H1 (cell line): ENCODE measurements around the gene CD1D. TPM values are rescaled to one million over a fixed set of nuclear protein-coding genes. Genes with fewer than 3 reads are reported as not detected.

ENCODE experiments used
- CTCF ChIA-PET: fragments of 300-600 bp; sonication (Branson Sonifier 250); formaldehyde crosslinking; loops from one replicate; lab custom pipeline; 2021; ENCODE audit not compliant: partially characterized antibody; lab: Charles Lee
- POLR2A ChIA-PET: fragments of 300-600 bp; sonication (Branson Sonifier 250); formaldehyde crosslinking; loops from one replicate; lab custom pipeline; 2021; ENCODE audit warnings: inconsistent platforms; ENCODE audit not compliant: partially characterized antibody; lab: Charles Lee
- DNase-seq, 2 experiments: peaks; one replicate each; pipeline versions ENCODE4 v3.0.0 to v3.0.0-alpha.2; 2010 to 2022; ENCODE audit warnings: low spot score in 2 of 2, low read depth in 1 of 2, mixed read lengths in 1 of 2
- FAIRE-seq: peaks from 2 replicates; lab custom pipeline; 2011; peaks lifted over from hg19 to GRCh38; lab: Jason Lieb, UNC
- H2AFZ ChIP-seq: 2 replicates; pipeline ENCODE4 v1.8.1; 2012; ENCODE audit warnings: low read length, inconsistent platforms
- H2AK5ac ChIP-seq: 2 replicates; pipeline ENCODE4 v1.6.1; 2013; ENCODE audit warnings: low read depth, low read length
- H2BK120ac ChIP-seq: replicated peaks from 2 replicates; pipeline ENCODE3; 2013; ENCODE audit warnings: low read depth, low read length, inconsistent platforms
- H2BK12ac ChIP-seq: 2 replicates; pipeline ENCODE4 v1.6.1; 2013; ENCODE audit warnings: low read depth, low read length
- H2BK15ac ChIP-seq: 2 replicates; pipeline ENCODE4 v1.6.1; 2013; ENCODE audit warnings: low read length
- H2BK20ac ChIP-seq: 2 replicates; pipeline ENCODE4 v1.6.1; 2013; ENCODE audit warnings: low read length
- H2BK5ac ChIP-seq: 2 replicates; pipeline ENCODE4 v1.6.1; 2013; ENCODE audit warnings: low read depth, low read length
- H3K14ac ChIP-seq: 2 replicates; pipeline ENCODE4 v1.6.1; 2013; ENCODE audit warnings: inconsistent platforms; ENCODE audit not compliant: insufficient read length
- H3K18ac ChIP-seq: 2 replicates; pipeline ENCODE4 v1.6.1; 2013; ENCODE audit warnings: low read length; ENCODE audit errors: extremely low read depth
- H3K23ac ChIP-seq: 2 replicates; pipeline ENCODE4 v1.6.1; 2013; ENCODE audit warnings: inconsistent platforms; ENCODE audit not compliant: insufficient read length
- H3K23me2 ChIP-seq: 2 replicates; pipeline ENCODE4 v1.6.1; 2013; ENCODE audit warnings: low read depth, low read length
- H3K27ac ChIP-seq: 2 replicates; pipeline ENCODE4 v1.6.1; 2011; ENCODE audit warnings: low read depth, low read length, inconsistent platforms
- H3K27me3 ChIP-seq, 4 experiments: replicated peaks in 1 of 4; 1 replicate in 1 of 4; 2 replicates in 3 of 4; pipeline versions ENCODE4 v1.6.1 to v1.8.1; 2011 to 2013; ENCODE audit warnings: low read length in 3 of 4, mild to moderate bottlenecking in 3 of 4, inconsistent platforms in 2 of 4, mixed read lengths in 2 of 4, moderate library complexity in 1 of 4; ENCODE audit not compliant: control insufficient read depth in 3 of 4, insufficient read depth in 3 of 4; ENCODE audit errors: extremely low read depth in 1 of 4
- H3K36me3 ChIP-seq, 4 experiments: 2 replicates each; pipeline versions ENCODE4 v1.6.1 to v1.8.1; 2011 to 2013; ENCODE audit warnings: mild to moderate bottlenecking in 4 of 4, low read length in 3 of 4, moderate library complexity in 2 of 4, control low read depth in 1 of 4, inconsistent platforms in 1 of 4; ENCODE audit not compliant: insufficient read depth in 4 of 4, control insufficient read depth in 2 of 4
- H3K4ac ChIP-seq: replicated peaks from 2 replicates; pipeline ENCODE3; 2013; ENCODE audit warnings: low read length, low read depth, mixed read lengths, inconsistent platforms; ENCODE audit not compliant: insufficient read length
- H3K4me1 ChIP-seq, 4 experiments: replicated peaks in 1 of 4; 1 replicate in 1 of 4; 2 replicates in 3 of 4; pipeline versions ENCODE4 v1.6.1 to v1.8.1; 2011 to 2013; ENCODE audit warnings: low read length in 3 of 4, inconsistent platforms in 2 of 4, mixed read lengths in 1 of 4; ENCODE audit not compliant: insufficient read depth in 4 of 4, control insufficient read depth in 3 of 4
- H3K4me2 ChIP-seq, 2 experiments: 2 replicates each; pipeline versions ENCODE4 v1.6.1 to v1.8.1; 2011 to 2013; ENCODE audit warnings: low read depth in 2 of 2, low read length in 2 of 2, control low read depth in 1 of 2, inconsistent platforms in 1 of 2, mild to moderate bottlenecking in 1 of 2; ENCODE audit not compliant: insufficient read depth in 1 of 2
- H3K4me3 ChIP-seq, 4 experiments: fragments of 200-600, 300-600 bp in 1 of 4; sonication (generic), shearing (Covaris generic), sonication (Bioruptor Twin) in 1 of 4; 2 replicates each; pipeline versions ENCODE4 v1.5.1 to v1.8.1; 2011 to 2016; ENCODE audit warnings: low read length in 4 of 4, low read depth in 3 of 4, control low read depth in 2 of 4, inconsistent platforms in 2 of 4, mild to moderate bottlenecking in 2 of 4, mixed read lengths in 1 of 4, moderate library complexity in 1 of 4; ENCODE audit not compliant: insufficient read depth in 2 of 4; ENCODE audit errors: extremely low read depth in 1 of 4
- H3K56ac ChIP-seq: replicated peaks from 2 replicates; pipeline ENCODE3; 2013; ENCODE audit warnings: low read depth, mild to moderate bottlenecking, mixed read lengths, low read length, inconsistent platforms; ENCODE audit not compliant: insufficient read length
- H3K79me1 ChIP-seq: 2 replicates; pipeline ENCODE4 v1.6.1; 2013; ENCODE audit warnings: low read depth, low read length, control low read depth
- H3K79me2 ChIP-seq, 2 experiments: 2 replicates each; pipeline versions ENCODE4 v1.6.1 to v1.8.1; 2012 to 2013; ENCODE audit warnings: low read length in 2 of 2, mild to moderate bottlenecking in 2 of 2, inconsistent platforms in 1 of 2; ENCODE audit not compliant: insufficient read depth in 2 of 2, control insufficient read depth in 1 of 2
- H3K9ac ChIP-seq, 4 experiments: replicated peaks in 1 of 4; 1 replicate in 1 of 4; 2 replicates in 3 of 4; pipeline versions ENCODE4 v1.6.1 to v1.8.1; 2011 to 2013; ENCODE audit warnings: low read depth in 3 of 4, low read length in 3 of 4, control low read depth in 2 of 4, mild to moderate bottlenecking in 2 of 4, moderate library complexity in 2 of 4, inconsistent platforms in 1 of 4; ENCODE audit errors: extremely low read depth in 1 of 4
- H3K9me3 ChIP-seq, 2 experiments: 2 replicates each; pipeline versions ENCODE4 v1.6.1 to v1.8.1; 2012 to 2013; ENCODE audit warnings: mild to moderate bottlenecking in 2 of 2, moderate library complexity in 2 of 2, control low read depth in 1 of 2, inconsistent platforms in 1 of 2, low read depth in 1 of 2, low read length in 1 of 2, mixed read lengths in 1 of 2; ENCODE audit not compliant: insufficient read depth in 2 of 2
- H4K20me1 ChIP-seq, 2 experiments: replicated peaks in 1 of 2; 2 replicates each; pipeline versions ENCODE3 to v1.8.1; 2011 to 2013; ENCODE audit warnings: inconsistent platforms in 2 of 2, low read length in 2 of 2, mild to moderate bottlenecking in 1 of 2; ENCODE audit not compliant: insufficient read depth in 2 of 2, control insufficient read depth in 1 of 2
- H4K5ac ChIP-seq: 2 replicates; pipeline ENCODE4 v1.6.1; 2013; ENCODE audit warnings: low read length, low read depth, mixed read lengths, inconsistent platforms; ENCODE audit not compliant: insufficient read length
- H4K8ac ChIP-seq: 2 replicates; pipeline ENCODE4 v1.8.0; 2013; ENCODE audit warnings: mild to moderate bottlenecking, moderate library complexity, low read length, inconsistent platforms; ENCODE audit not compliant: insufficient read depth; ENCODE audit errors: extremely low read depth
- H4K91ac ChIP-seq: replicated peaks from 2 replicates; pipeline ENCODE3; 2013; ENCODE audit warnings: low read length, mixed read lengths, inconsistent platforms; ENCODE audit not compliant: insufficient read length
- EZH2 ChIP-seq: fragments of 200-600 bp; sonication (generic); IDR thresholded peaks from 2 replicates; pipeline ENCODE4 v1.7.1; 2012; ENCODE audit warnings: low read depth, mild to moderate bottlenecking, moderate library complexity, low read length, inconsistent platforms; ENCODE audit not compliant: severe bottlenecking
- TCF12 ChIP-seq: IDR thresholded peaks from 2 replicates; pipeline ENCODE4 v1.6.1; 2011; ENCODE audit warnings: low read depth, mild to moderate bottlenecking, low read length
- WGBS, 2 experiments: shearing (Covaris generic) in 1 of 2; methylation state at CpG; one replicate each; pipeline versions ENCODE4 v1.1.6 to v1.1.7; 2013 to 2015; ENCODE audit warnings: low lambda C conversion rate in 2 of 2, mixed read lengths in 2 of 2, inconsistent platforms in 1 of 2, low coverage in 1 of 2, missing lambda C conversion rate in 1 of 2; ENCODE audit not compliant: insufficient replicate concordance in 2 of 2, insufficient coverage in 1 of 2, insufficient read length in 1 of 2; ENCODE audit errors: extremely low coverage in 1 of 2, missing lambda C conversion rate in 1 of 2; 5-methylcytosine and 5-hydroxymethylcytosine counted together
- polyA plus RNA-seq, 7 experiments: library from polyadenylated mRNA; depleted of rRNA in 3 of 7; stranded (reverse) in 5 of 7; unstranded in 2 of 7; fragments of >200 nt in 5 of 7; fragments of 200-250 nt in 2 of 7; gene quantifications; 1 replicate in 5 of 7; 2 replicates in 1 of 7; 4 replicates in 1 of 7; pipeline versions ENCODE4 v1.2.1 to v1.2.3, GENCODE V29; 2011 to 2013; ENCODE audit warnings: missing spikeins in 2 of 7, mixed read lengths in 2 of 7
- total RNA-seq: library from RNA; stranded (reverse); fragmentation: NEBNext Ultra II Directional; extraction: Animal tissue kit (Norgen Biotek cat#: 25700); gene quantifications from 2 replicates; pipeline ENCODE4 v1.2.1, GENCODE V29; 2021

CD1D gene
- total and polyA plus RNA-seq, 2 of the 8 experiments (the other 6 are each of a cell fraction or from before 2014, with no cell fraction given), result 1.1 to 1.6 TPM

- Histone ChIP-seq H2BK5ac (no peak overlapping the region), H3K27me3 (peaks cover 33 to 74% (median 64%) of the 10 kb centered on the region in 4 experiments), H2BK20ac (no peak overlapping the region), H3K56ac (no peak overlapping the region), H3K79me2 (no peaks in the 10 kb centered on the region), H2AK5ac (no peak overlapping the region), H3K36me3 (no peaks in the 10 kb centered on the region), H2BK15ac (no peak overlapping the region; the same call in 1 of the 2 replicates), H3K4me3 (no peak overlapping the region), H2AFZ (no peak overlapping the region), H4K8ac (no peak overlapping the region), H3K4ac (no peak overlapping the region), H4K5ac (no peak overlapping the region), H2BK12ac (no peak overlapping the region), H3K27ac (no peak overlapping the region), H3K4me2 (peak overlapping the region in 1 of 2 experiments; percentile 97; a peak in 1 of 4 replicates), H3K79me1 (no peaks in the 10 kb centered on the region), H3K9ac (no peak overlapping the region), H4K20me1 (no peaks in the 10 kb centered on the region), H3K4me1 (peaks cover 0 to 10% (median 3%) of the 10 kb centered on the region in 4 experiments; a peak in 4 of 7 replicates), H3K23ac (no peak overlapping the region), H3K9me3 (no peaks in the 10 kb centered on the region), H4K91ac (no peak overlapping the region), H2BK120ac (no peak overlapping the region), H3K23me2 (peaks cover 13% of the 10 kb centered on the region; the same call in 1 of the 2 replicates), H3K14ac (no peak overlapping the region), H3K18ac (no peak overlapping the region)
- DNase-seq (no peak), FAIRE-seq (no peak)
- ChIA-PET CTCF (interaction anchor here (1.0 to 1.5 kb wide), 2 partner anchors 19 to 24 kb away, joined by 3 read pairs; no protein-coding TSS in a partner anchor), POLR2A (no interaction called here)
- 60 to 100% methylated on average over 1 to 4 of the region's 4 CpGs for WGBS, 2 experiments
- TF ChIP-seq EZH2 (peak; percentile 2), TCF12 (no peak)
Observed at GRCh38 chr1:158179301-158180041, 1.2 kb upstream of the CD1D start.
